Liver (tissue), 9 donors: ENCODE results near the gene ANXA6. TPM values are rescaled to one million over a fixed set of nuclear protein-coding genes. Genes with fewer than 3 reads are reported as not detected.

ENCODE experiments used
- DNase-seq: peaks from one replicate; pipeline ENCODE4 v3.0.0-alpha.2; 2017; ENCODE audit warnings: low spot score
- H3K27ac ChIP-seq, 2 donors: one replicate each; pipeline ENCODE4 v1.7.0; 2013; ENCODE audit warnings: inconsistent platforms in 2 of 2, low read length in 2 of 2, control low read depth in 1 of 2, low read depth in 1 of 2, mild to moderate bottlenecking in 1 of 2
- H3K27me3 ChIP-seq, 4 donors: one replicate each; pipeline versions ENCODE4 v1.6.1 to v1.7.0; 2013; ENCODE audit warnings: low read length in 3 of 4, inconsistent platforms in 1 of 4, mild to moderate bottlenecking in 1 of 4, moderate library complexity in 1 of 4; ENCODE audit not compliant: control insufficient read depth in 4 of 4, insufficient read depth in 4 of 4
- H3K36me3 ChIP-seq, 4 donors: one replicate each; pipeline versions ENCODE4 v1.6.1 to v1.7.0; 2013; ENCODE audit warnings: low read length in 3 of 4, mild to moderate bottlenecking in 3 of 4, low read depth in 1 of 4, moderate library complexity in 1 of 4; ENCODE audit not compliant: control insufficient read depth in 4 of 4, insufficient read depth in 3 of 4
- H3K4me1 ChIP-seq, 4 donors: one replicate each; pipeline versions ENCODE4 v1.6.1 to v1.7.0; 2013; ENCODE audit warnings: low read length in 3 of 4, mild to moderate bottlenecking in 3 of 4, moderate library complexity in 1 of 4; ENCODE audit not compliant: control insufficient read depth in 4 of 4, insufficient read depth in 4 of 4
- H3K4me3 ChIP-seq, 3 donors: one replicate each; pipeline versions ENCODE4 v1.6.1 to v1.7.0; 2013; ENCODE audit warnings: low read length in 3 of 3, control low read depth in 1 of 3, low read depth in 1 of 3, mild to moderate bottlenecking in 1 of 3
- H3K9ac ChIP-seq, 2 donors: one replicate each; pipeline ENCODE4 v1.7.0; 2013; ENCODE audit warnings: low read length in 2 of 2, mild to moderate bottlenecking in 2 of 2, moderate library complexity in 2 of 2, control low read depth in 1 of 2, low read depth in 1 of 2
- H3K9me3 ChIP-seq, 4 donors: one replicate each; pipeline versions ENCODE4 v1.6.1 to v1.7.0; 2013; ENCODE audit warnings: low read length in 3 of 4; ENCODE audit not compliant: control insufficient read depth in 4 of 4
- ATF3 ChIP-seq: IDR thresholded peaks from 2 replicates; pipeline ENCODE4 v1.6.1; 2016; ENCODE audit warnings: antibody characterized with exemption
- CTCF ChIP-seq: fragments of 150-350 bp; IDR thresholded peaks from 2 replicates; pipeline ENCODE4 v1.5.1; 2017; ENCODE audit warnings: improper control_type of control experiment, low read depth, low read length; ENCODE audit not compliant: missing input control
- EGR1 ChIP-seq, 2 donors: IDR thresholded peaks; 2 replicates each; pipeline ENCODE4 v1.6.1; 2016 to 2018; ENCODE audit warnings: antibody characterized with exemption in 2 of 2, low read depth in 2 of 2
- FOXA2 ChIP-seq: IDR thresholded peaks from 2 replicates; pipeline ENCODE4 v1.6.1; 2016; ENCODE audit warnings: antibody characterized with exemption
- GABPA ChIP-seq, 2 donors: IDR thresholded peaks in 1 of 2; conservative IDR thresholded peaks in 1 of 2; 2 replicates each; pipeline ENCODE4 v1.6.1; 2016; ENCODE audit warnings: antibody characterized with exemption in 2 of 2, mild to moderate bottlenecking in 1 of 2, moderate library complexity in 1 of 2
- HNF4A ChIP-seq, 2 donors: conservative IDR thresholded peaks; 2 replicates each; pipeline ENCODE4 v1.6.1; 2016; ENCODE audit warnings: antibody characterized with exemption in 2 of 2, mild to moderate bottlenecking in 2 of 2
- HNF4G ChIP-seq: IDR thresholded peaks from 2 replicates; pipeline ENCODE4 v1.6.1; 2016; ENCODE audit warnings: antibody characterized with exemption
- JUND ChIP-seq, 2 donors: IDR thresholded peaks; 2 replicates each; pipeline ENCODE4 v1.6.1; 2016; ENCODE audit warnings: antibody characterized with exemption in 2 of 2
- MAX ChIP-seq: IDR thresholded peaks from 2 replicates; pipeline ENCODE4 v1.6.1; 2016; ENCODE audit warnings: antibody characterized with exemption
- NR2F2 ChIP-seq: IDR thresholded peaks from 2 replicates; pipeline ENCODE4 v1.6.1; 2016; ENCODE audit warnings: antibody characterized with exemption
- REST ChIP-seq: IDR thresholded peaks from 2 replicates; pipeline ENCODE4 v1.6.1; 2016; ENCODE audit warnings: antibody characterized with exemption, mild to moderate bottlenecking
- RXRA ChIP-seq, 2 donors: IDR thresholded peaks; 2 replicates each; pipeline ENCODE4 v1.6.1; 2017 to 2018; ENCODE audit warnings: antibody characterized with exemption in 2 of 2, mild to moderate bottlenecking in 1 of 2
- TAF1 ChIP-seq: conservative IDR thresholded peaks from 2 replicates; pipeline ENCODE4 v1.6.1; 2016; ENCODE audit warnings: antibody characterized with exemption, mild to moderate bottlenecking
- YY1 ChIP-seq: IDR thresholded peaks from 2 replicates; pipeline ENCODE4 v1.6.1; 2016; ENCODE audit warnings: antibody characterized with exemption, mild to moderate bottlenecking
- ZBTB33 ChIP-seq: IDR thresholded peaks from 2 replicates; pipeline ENCODE4 v1.6.1; 2016; ENCODE audit warnings: antibody characterized with exemption
- WGBS: extraction: QIAGEN DNeasy Blood & Tissue Kit; methylation state at CpG from one replicate; pipeline ENCODE4 v1.1.7; 2013; 5-methylcytosine and 5-hydroxymethylcytosine counted together
- polyA plus RNA-seq, 2 donors: library from polyadenylated mRNA; stranded (reverse) in 1 of 2; unstranded in 1 of 2; fragments of 200-250 nt in 1 of 2; fragments of >200 nt in 1 of 2; fragmentation: Nextera tagmentation in 1 of 2; extraction: Ambion mirVana in 1 of 2; gene quantifications; one replicate each; pipeline versions ENCODE4 v1.2.1 to v1.2.3, GENCODE V29; 2013 to 2015
- total RNA-seq, 2 donors: library from RNA; depleted of rRNA; stranded (reverse); fragments of >200 nt; gene quantifications; one replicate each; pipeline ENCODE4 v1.2.3, GENCODE V29; 2014
- donor health status: healthy.
- donor health status: healthy.
- donor health status: healthy.
- donor health status: healthy.
- donor health status: healthy.

ANXA6 gene
- total and polyA plus RNA-seq, 4 donors = 52.7 to 215 (median 126) TPM

- Histone ChIP-seq H3K4me3 (no peak overlapping the region), H3K27me3 (no peaks in the 10 kb centered on the region), H3K9me3 (no peaks in the 10 kb centered on the region), H3K36me3 (peaks cover 0 to 11% (median 5%) of the 10 kb centered on the region in 4 donors), H3K9ac (peak overlapping the region in 1 of 2 donors; percentile 46), H3K27ac (peak overlapping the region; percentile 52 to 81), H3K4me1 (peaks cover 25 to 69% (median 62%) of the 10 kb centered on the region in 4 donors)
- TF ChIP-seq HNF4A (conservative IDR thresholded peaks at IDR 0.05) (peak; percentile 18 to 72), YY1 (peak; percentile 56), MAX (peak; percentile 33), REST (no peak), JUND (IDR thresholded peaks at IDR 0.05) (no peak), FOXA2 (no peak), CTCF (no peak), RXRA (IDR thresholded peaks at IDR 0.05) (peak in 1 of 2 donors; percentile 79)
- 39% methylated on average over 7 of the region's 7 CpGs for WGBS
- DNase-seq = no peak
Measured at GRCh38 chr5:151107084-151107483, 50.5 kb downstream of the ANXA6 start.

DNA sequence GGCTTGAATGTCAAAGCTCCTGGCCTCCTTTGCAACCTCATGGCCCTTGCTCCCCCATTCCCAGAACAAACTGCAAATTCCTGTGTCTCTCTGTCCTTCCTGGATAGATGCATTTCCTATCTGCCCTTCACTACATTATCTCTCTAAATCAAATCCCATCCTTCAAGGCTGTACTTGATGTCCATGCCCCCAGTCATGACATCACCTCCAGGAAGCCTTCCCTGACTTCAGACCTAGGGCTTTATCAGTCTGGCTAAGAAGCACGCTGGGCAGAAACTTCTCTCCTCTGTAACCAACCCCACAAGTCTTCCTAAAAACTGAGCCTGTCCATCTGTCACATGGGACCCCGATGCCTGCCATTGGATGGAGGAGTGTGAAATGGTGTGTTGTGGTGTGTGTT, 51.1 kb downstream of the ANXA6 start:
- peak overlapping the region; percentile 54 to 81 for H3K27ac ChIP-seq
- 92% methylated on average over 2 of the region's 2 CpGs for WGBS
- no peak for DNase-seq
- H3K27me3 ChIP-seq = no peaks in the 10 kb centered on the region
- no peak for TF ChIP-seq TAF1
- TF ChIP-seq MAX = no peak
- TF ChIP-seq ATF3 = no peak
- no peak for TF ChIP-seq EGR1 (IDR thresholded peaks at IDR 0.05; ENCODE audit: low read depth in 2 of 2)
- TF ChIP-seq CTCF = no peak
- TF ChIP-seq NR2F2 = no peak
- no peak for TF ChIP-seq HNF4A (conservative IDR thresholded peaks at IDR 0.05)
- no peak for TF ChIP-seq JUND (IDR thresholded peaks at IDR 0.05)
- TF ChIP-seq HNF4G = no peak
- TF ChIP-seq YY1 = no peak
- no peak for TF ChIP-seq ZBTB33
- TF ChIP-seq REST = no peak
- no peak for TF ChIP-seq GABPA (IDR thresholded peaks at IDR 0.05 in 1 of 2, conservative IDR thresholded peaks at IDR 0.05 in 1 of 2)
- no peak for TF ChIP-seq RXRA (IDR thresholded peaks at IDR 0.05)
- peaks cover 0 to 9% (median 5%) of the 10 kb centered on the region in 4 donors for H3K36me3 ChIP-seq
- H3K4me1 ChIP-seq = peaks cover 25 to 75% (median 65%) of the 10 kb centered on the region in 4 donors
- H3K9me3 ChIP-seq = no peaks in the 10 kb centered on the region
- H3K9ac ChIP-seq = peak overlapping the region in 1 of 2 donors; percentile 46
- H3K4me3 ChIP-seq = no peak overlapping the region
